HG02938 (cell line): ENCODE data around the gene NEK4.

Experiments
- ATAC-seq: cut with Tn5 transposase; IDR thresholded peaks from one replicate; pipeline ENCODE4 v1.9.1; 2021; ENCODE audit warnings: mild to moderate bottlenecking, moderate library complexity; ENCODE audit not compliant: unreplicated experiment

NEK4 gene

DNA sequence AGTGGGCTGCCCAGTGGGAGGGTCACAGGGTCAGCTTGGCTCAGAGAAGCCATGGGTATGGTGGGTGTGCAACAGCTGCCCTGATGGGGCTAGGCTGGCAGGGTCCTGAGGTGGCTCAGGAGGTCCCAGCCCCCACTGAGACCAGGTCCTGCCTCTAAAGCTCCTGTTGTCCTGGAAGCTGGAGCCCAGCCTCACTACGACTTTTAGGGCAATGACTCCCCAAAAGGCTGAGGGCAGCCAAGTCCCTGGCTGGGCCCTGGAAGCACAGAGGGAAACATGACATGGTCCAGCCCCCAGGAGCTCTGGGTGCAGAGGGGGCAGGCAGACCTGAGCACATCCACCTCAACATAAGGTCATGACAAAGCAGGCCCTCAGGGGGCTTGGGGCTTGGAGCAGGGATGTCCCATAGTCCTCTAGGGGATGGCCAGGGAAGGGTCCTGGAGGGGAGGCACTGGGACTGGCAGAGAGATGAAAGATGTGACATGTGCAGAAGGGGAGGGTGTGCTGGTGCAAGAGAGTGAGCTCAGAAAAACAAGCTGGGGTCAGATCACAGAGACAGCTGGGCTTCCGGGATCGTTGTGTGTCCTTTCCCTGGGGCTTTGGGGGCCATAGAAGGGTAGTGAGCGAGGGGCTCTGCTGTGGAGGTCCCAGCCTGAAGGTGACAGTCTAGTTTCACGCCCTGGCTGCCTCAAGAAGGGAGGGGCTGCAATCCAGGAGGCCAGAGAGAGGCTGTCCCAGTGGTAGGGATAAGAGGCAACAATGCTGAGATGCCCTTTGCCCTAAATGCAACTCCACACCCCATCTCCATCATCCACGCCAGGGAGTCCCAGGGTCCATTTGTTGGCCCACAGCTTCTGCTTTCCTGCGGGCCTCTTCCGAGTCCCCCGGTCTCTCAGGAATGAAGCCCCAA lies 23.2 kb upstream of the NEK4 start:
- ATAC-seq = no peak

DNA sequence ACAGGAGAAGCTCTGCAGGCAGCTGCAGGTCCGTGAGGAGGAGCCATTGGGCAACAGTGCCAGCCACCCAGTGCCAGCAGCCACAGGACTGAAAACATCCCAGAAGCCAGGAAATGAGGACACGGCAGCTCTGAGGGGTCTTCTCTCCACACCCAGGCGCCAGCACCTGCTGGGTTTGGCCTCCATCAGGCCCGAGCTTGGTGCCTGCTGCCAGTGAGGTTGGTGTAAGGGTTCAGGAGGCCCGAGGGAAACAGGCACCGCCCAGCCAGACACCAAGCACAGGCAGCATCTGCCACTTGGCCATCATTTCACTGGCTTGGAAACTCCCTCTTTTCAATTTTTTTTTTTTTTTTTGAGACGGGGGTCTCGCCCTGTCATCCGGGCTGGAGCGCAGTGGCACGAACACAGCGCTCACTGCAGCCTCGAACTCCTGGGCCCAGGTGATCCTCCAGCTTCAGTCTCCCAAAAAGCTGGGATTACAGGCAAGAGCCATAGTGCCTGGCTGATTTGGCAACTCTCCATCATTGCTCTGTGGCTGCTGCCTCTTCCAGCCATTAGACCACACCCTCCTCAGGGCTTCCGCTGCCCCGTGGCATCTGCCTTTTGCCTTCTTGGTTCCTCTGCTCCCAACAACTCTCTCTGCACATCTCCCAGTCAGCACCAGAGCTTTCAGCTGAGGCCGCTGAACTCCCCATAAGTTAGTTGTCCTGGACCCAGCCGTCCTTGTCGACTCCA lies 22.4 kb upstream of the NEK4 start:
- no peak for ATAC-seq

DNA sequence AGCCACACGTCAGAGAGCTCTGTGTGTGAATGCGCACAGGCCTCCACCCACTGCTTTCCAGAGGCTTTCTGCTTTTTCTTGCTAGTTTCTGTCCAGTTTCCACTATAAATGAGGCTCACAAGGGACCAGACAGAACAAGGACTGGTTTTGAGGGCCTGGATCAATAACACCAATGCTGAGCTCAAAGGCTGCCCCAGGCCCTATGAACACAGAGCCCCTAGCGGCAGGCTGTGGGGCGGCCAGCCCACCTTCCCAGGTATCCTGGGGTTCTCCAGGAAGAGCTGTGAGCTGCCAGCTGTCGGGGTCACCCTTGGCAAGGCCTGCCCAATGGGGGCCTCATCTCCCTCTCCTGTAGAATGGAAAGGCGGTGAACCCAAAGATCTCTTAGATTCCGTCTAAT lies 21.7 kb upstream of the NEK4 start:
- no peak for ATAC-seq

DNA sequence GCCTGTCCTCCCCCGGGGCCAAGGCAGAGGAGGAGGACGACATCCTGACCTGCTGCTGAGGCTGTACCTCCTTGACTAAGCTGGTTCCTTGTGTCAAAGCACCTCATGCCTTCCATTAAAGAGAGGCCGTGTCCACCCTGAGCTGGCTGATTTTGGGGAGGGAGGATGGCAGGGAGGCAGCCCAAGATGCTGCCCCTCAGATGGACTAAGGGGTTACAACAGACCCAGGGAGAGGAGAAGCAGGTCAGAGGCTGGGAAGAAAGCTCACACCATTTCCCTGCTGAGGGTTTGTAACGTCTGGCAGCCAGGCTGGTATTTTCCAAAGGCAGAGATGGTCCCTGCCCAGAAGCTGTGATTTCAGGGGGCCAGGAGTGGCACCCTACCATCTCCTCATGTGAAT lies 21.2 kb upstream of the NEK4 start:
- no peak for ATAC-seq

DNA sequence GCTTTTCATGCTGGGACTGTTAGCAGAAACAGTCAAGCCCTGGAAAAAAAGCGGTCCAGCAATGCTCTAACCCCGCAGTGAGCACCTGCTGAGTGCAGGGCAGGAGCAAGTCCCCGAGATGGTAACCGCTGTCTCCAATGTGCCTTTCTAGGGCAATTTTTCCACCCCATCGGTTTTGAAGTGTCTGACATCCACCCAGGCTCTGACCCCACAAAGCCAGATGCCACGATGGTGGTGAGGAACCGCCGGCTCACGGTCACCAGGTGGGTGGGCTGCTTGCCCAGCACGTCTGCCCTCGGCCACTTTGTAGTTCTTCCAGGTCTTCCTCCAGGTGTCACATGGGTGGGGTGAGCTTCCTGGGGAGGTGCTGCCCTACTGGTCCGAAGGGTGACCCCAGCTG lies 20.6 kb upstream of the NEK4 start:
- ATAC-seq = no peak

DNA sequence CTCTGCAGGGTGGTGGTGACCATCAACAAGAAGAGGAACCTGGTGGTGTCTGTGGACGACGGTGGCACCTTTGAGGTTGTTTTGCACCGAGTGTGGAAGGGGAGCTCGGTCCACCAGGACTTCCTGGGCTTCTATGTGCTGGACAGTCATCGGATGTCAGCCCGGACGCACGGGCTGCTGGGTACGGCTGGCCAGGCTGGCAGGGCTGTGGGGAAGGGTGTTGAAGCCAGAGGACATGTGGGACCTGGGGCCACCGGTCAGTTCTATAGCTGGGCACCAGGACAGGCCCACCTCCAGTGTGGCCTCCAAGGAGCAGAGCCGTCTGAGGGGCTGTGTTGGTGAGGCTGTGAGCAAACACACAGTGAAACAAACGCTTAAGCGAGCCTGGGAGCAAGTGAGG lies 20.0 kb upstream of the NEK4 start:
- ATAC-seq = no peak

DNA sequence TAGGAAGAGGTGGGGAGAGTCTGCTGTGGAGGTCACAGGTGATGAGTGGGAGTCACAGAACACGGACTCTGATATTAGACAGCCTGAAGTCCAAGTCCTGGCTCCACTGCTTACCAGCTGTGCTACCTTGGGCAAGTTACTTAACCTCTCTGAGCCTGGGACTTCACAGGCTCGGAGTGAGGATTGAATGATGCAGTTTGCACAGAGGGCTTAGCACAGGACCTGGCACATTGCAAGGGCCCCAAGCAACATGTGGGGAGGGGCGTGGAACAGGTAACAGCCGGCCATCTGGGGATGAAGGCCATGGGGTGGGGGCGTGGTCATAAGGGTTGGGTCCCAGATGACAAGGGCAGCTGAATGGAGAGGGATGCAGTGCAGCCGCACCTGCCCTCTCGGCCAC lies 19.6 kb upstream of the NEK4 start:
- no peak for ATAC-seq

DNA sequence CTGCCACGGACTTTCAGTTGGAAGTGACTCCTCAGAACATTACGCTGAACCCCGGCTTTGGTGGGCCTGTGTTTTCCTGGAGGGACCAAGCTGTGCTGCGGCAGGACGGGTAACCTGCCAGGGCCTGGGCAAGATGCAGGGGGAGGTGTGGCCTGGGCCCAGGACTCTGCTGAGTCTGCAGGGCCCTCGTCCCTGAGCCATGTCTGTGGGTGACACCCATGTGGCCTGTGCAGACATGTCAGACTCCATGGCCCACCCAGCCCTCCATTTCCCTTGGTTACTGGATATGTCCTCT lies 19.0 kb upstream of the NEK4 start:
- no peak for ATAC-seq

DNA sequence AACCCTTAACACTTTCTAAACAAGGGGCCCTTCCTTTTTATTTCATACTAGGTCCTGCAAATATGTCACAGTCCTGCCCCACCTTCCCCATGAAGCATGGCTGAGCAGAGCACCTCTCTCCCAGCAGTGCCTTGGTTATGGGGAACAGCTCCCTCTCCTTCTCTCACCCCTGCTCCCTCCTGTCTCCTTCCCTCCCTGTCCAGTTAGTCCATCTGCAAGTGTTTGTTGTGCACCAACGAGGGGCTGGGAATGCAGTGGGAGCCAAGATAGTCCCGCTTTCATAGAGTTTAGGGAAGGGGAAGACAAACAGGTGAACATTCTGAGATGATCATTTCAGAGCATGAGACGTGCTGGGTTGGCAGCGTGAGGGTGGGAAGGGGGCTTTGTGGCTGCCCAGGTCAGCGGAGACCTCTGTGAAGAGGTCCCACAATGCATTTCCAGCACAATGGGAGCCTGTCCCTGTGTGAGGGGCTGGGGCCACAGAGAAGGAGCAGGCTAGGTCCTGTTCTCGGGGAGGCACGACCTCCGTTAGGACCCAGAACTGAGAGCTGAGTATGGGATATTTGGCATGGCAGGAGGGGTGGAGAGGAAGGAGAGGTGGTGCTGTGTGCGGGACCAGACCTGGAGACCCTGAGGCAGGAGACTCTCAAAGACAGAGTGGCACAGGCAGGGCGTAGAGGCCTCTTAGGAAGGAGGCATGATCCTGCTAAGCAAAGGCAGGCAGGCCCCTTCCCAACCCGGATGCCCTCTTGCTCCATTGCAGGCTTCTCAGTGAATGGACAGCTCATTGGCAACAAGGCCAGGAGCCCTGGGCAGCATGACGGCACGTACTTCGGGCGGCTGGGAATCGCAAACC lies 18.4 kb upstream of the NEK4 start:
- ATAC-seq = no peak

DNA sequence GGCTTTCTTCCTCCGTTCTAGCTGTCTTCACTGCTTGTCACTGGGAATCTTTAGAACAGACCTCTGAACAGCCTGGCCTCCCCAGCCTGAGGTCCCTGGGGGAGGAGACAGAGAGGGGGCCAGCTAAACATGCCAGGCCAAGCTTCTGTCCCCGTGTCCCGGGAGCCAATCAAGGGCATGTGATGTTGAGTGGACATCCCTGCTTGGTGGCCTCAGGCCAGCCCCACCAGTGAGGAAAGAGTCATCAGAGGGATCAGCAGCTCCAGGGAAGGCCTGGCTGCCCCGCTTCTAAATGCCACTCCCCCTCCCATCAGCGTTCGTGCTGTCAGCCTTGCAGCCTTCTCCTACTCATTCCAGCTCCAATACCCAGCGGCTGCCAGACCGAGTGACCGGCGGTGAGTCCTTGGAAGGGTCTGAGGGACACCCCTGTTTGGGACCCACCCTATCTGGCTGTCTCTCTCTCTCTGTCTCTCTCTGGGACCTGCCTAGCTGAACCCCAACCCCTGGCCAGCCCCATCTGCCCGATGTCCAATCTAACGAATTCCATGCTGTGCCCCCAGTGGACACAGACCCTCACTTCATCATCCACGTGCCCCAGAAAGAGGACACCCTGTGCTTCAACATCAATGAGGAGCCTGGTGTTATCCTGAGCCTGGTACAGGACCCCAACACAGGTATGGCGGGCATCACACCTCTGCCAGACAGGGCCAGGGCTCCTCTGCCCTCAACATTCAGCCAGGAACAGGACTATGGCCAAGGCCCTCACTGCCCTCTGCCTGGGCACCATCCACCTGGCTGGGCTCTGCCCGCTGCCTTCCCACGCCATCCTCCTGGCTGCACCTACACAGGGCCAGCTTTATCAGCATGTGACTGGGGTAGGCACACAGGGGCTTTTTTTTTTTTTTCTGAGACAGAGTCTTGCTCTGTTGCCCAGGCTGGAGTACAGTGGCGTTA lies 17.2 kb upstream of the NEK4 start:
- no peak for ATAC-seq

DNA sequence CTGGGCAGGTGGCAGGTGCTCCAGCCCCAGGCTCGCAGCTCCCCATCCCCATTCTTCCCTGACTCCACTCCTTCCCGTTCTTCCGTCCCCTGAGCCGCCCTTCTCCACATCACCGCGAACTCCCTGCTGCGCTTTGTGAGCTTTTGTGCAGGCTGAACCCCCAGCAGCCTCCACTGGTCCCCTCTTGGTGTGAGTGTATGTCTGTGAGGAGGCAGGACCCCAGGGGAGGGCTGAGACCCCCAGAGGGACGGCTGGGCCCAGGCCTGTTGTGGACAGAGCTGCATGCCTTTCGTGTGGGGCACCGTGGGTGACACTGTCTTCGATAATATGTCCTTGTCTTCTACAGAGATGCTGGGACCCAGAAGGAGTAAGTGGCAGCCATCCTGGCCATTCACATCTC lies 16.5 kb upstream of the NEK4 start:
- no peak for ATAC-seq

DNA sequence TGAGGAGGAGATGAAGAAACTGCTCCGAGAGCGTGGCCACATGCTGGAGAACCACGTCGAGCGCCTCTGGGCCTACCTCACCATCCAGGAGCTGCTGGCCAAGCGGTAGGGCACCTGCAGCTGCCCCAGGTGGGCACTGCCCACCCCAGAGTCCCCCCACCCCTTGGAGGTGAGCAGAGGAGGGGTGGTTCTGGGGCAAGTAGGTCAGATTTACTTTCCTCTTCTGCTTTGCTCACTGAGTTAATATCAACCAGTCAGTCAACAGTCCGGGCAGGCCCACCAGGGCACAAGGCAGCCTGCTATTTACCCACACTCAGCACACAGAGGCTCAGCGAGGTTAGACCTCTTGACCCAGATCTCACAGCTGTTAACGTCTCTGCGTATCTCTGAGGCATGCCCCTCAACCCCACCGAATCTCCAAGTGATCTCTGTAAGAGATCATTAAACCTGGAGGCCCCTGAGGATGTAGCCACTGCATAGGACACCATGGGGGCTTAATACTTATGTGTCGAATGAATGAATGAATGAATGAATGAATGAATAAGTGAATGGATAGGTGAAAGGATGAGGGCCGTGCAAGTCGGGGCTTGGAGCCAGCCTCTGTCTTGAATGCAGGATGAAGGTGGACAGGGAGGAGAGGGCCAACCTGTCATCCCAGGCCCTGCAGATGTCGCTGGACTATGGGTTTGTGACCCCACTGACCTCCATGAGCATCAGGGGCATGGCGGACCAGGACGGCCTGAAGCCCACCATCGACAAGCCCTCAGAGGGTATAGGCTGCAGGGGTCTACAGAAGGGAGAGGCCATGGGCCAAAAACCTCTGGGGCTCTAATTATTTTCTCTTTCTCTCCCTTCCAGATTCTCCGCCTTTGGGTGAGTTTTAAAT lies 15.8 kb upstream of the NEK4 start:
- ATAC-seq = no peak

DNA sequence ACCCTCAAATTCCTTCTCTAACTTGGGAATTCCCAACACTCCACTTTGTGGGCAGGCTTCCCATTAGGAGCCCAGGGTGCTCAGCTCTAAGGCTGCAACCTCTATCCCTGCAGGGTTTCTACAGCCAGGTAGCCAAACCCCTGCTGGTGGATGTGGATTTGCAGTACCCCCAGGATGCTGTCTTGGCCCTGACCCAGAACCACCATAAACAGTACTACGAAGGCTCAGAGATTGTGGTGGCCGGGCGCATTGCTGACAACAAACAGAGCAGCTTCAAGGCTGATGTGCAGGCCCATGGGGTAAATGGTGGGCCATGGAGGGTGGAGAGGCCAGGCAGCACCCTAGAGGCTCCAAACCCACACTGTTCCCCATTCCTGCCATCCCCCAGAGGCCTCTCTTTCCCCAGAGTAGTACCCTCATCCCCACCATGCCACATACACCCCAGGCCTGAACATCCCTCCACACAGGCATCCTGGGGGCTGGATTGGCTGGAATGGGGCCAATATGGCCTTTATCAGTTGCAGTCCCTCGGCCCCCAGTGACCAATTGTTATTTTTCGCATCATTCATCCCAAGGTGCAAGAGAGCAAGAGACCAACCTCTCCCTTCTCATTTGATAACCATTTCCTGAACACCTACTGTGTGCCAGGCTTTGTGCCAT lies 14.3 kb upstream of the NEK4 start:
- no peak for ATAC-seq

DNA sequence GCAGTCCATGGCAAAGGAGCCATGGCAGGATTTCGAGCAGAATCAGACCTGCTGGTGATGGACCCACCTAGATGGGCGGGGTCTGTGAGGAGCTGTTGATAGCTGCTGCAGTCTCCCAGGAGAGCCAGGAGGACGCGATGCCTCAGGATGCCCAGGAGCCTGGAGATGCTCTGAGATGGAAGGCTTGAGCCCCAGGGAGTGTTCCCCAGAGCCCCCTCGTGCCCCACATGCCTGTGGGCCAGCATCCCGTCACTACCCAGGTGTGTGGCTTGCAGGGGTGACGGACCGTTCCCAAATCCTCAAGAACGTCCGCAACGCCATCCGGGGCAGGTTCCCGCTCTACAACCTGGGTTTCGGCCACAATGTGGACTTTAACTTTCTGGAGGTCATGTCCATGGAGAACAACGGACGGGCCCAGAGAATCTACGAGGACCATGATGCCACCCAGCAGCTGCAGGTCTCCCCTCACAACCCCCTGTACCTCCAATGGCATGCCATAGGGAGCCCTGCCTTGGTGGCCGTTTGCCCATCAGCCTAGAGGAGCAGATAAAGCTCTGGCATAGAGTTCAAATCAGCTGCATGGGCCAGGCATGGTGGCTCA lies 13.4 kb upstream of the NEK4 start:
- ATAC-seq = no peak

DNA sequence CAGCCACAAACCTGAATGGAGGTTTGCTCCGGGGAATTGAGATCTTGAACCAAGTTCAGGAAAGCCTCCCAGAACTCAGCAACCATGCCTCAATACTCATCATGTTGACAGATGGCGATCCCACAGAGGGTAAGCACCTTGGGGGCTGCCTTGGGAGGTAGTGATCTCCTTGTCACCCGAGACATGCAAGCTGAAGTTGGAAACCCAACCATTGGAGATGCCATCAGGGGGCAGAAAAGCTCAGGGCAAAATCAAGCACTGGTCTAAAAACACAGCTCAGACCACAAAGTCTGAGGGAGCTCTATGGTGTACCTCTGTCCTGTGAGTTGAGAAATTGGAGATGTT lies 12.4 kb upstream of the NEK4 start:
- ATAC-seq = no peak

DNA sequence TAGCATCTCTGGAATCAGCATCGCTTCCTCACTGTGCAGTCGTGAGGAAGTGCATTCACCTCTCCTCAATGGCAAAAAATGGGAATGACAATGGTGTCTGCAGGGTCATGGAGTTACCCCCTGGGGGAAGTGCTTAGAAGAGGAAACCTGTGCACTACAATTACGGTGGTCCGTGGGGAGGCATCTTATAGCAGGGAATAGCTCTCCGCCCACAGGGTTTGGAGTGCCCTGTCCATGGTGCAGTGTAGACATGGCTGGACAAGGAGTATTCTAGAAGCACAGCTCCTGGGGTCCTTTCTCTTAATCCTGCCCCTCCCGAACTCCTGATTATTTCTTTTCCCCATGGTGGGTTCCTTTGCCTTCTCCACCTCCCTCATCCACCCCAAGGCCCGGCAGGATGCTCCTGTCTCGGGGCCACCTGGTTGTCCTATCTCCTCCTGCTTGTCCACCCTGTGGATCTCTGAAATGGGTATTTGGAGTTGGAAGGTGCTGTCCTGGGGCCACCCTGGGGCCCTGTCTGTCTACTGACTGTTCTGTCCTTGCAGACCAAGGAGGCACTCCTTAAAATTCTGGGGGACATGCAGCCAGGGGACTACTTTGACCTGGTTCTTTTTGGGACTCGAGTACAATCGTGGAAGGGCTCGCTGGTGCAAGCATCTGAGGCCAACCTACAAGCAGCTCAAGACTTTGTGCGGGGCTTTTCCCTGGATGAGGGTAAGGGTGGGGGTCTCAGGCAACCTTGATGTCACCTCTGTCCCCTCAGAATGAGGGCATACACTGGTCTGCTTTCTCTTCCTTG lies 11.9 kb upstream of the NEK4 start:
- no peak for ATAC-seq

DNA sequence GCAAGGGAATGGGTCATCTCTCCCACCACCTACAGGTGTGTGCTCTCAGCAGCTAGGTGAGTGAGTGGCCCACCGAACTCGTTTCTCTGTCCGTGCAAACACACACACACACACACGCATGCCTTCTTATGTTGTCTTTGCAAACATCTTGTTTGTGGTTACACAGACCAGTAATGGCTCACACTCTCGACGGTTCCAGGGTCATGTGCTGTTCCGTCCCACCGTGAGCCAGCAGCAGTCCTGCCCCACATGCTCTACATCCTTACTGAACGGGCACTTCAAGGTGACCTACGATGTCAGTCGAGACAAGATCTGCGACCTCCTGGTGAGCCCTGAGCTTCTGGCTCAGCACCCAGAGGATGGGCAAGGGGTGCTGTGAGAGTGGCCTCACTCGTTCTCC lies 11.0 kb upstream of the NEK4 start:
- no peak for ATAC-seq
